Astrocyte (in vitro differentiated cells and primary cell): ENCODE measurements around the gene EDRF1.

ENCODE experiments used
- CTCF ChIP-seq: IDR thresholded peaks from 2 replicates; pipeline ENCODE4 v1.5.1; 2011; ENCODE audit warnings: low read depth, mild to moderate bottlenecking, inconsistent platforms, low read length, moderate library complexity; ENCODE audit not compliant: insufficient read depth
- EZH2 ChIP-seq: IDR thresholded peaks from 2 replicates; pipeline ENCODE4 v1.6.1; 2012; ENCODE audit warnings: mild to moderate bottlenecking, low read length, inconsistent platforms; ENCODE audit not compliant: insufficient read depth

- no peak for TF ChIP-seq CTCF
- TF ChIP-seq EZH2 = no peak
Observed at GRCh38 chr10:125683063-125683462, 36.4 kb upstream of the EDRF1 start, which contains the start of gene TEX36.
